ENCODE results near the gene C3orf33.

C3orf33 gene

GRCh38 chr3:155785662-155786295 is 20.3 kb downstream of the C3orf33 start:
- no peak for DNase-seq

- no peak for DNase-seq
Measured at GRCh38 chr3:155782390-155782953, 23.6 kb downstream of the C3orf33 start.

GRCh38 chr3:155780291-155780690 is 25.8 kb downstream of the C3orf33 start:
- DNase-seq: no peak

- DNase-seq: no peak
Measured at GRCh38 chr3:155778462-155778861, 27.6 kb downstream of the C3orf33 start.

GRCh38 chr3:155772801-155773200 is 33.3 kb downstream of the C3orf33 start:
- no peak for DNase-seq

- no peak for DNase-seq
Measured at GRCh38 chr3:155771126-155771525, 35.0 kb downstream of the C3orf33 start.

GRCh38 chr3:155766206-155766605 is 39.9 kb downstream of the C3orf33 start:
- no peak for DNase-seq

GRCh38 chr3:155763870-155764463 is 42.1 kb downstream of the C3orf33 start:
- no peak for DNase-seq

GRCh38 chr3:155760653-155761052 is 45.4 kb downstream of the C3orf33 start:
- DNase-seq: no peak

GRCh38 chr3:155757577-155757976 is 48.5 kb downstream of the C3orf33 start:
- DNase-seq: no peak

- DNase-seq: peak; percentile 12
Measured at GRCh38 chr3:155753038-155753639, 52.9 kb downstream of the C3orf33 start.

GRCh38 chr3:155748611-155749365 is 57.3 kb downstream of the C3orf33 start:
- DNase-seq: no peak

GRCh38 chr3:155747946-155748290 is 58.2 kb downstream of the C3orf33 start:
- DNase-seq: no peak

- DNase-seq: no peak
Measured at GRCh38 chr3:155747286-155747945, 58.7 kb downstream of the C3orf33 start.

GRCh38 chr3:155746703-155747102 is 59.4 kb downstream of the C3orf33 start:
- no peak for DNase-seq

GRCh38 chr3:155745795-155746550 is 60.1 kb downstream of the C3orf33 start:
- DNase-seq: peak; percentile 53

- peak; percentile 76 for DNase-seq
Measured at GRCh38 chr3:155744626-155745324, 61.3 kb downstream of the C3orf33 start, which contains the start of gene PLCH1. Gene PLCH1, minus strand, starts transcription at chr3:155745071. Its CDS starts 40,847 bp downstream, at chr3:155704224.

- DNase-seq: peak; percentile 38
Measured at GRCh38 chr3:155744010-155744625, 62.0 kb downstream of the C3orf33 start.

GRCh38 chr3:155743606-155744005 is 62.5 kb downstream of the C3orf33 start:
- DNase-seq: no peak

GRCh38 chr3:155742349-155742965 is 63.6 kb downstream of the C3orf33 start:
- DNase-seq: no peak

Data from NCI-H2029 (cell line).